C4-2B (cell line): ENCODE results near the gene TBC1D4.

ENCODE experiments used
- ZFX ChIP-seq: fragments of 450-650 bp; IDR thresholded peaks from 2 replicates; pipeline ENCODE4 v1.6.1; 2017
- TF ChIP-seq, protein P1 (sequence below): fragments of 450-650 bp; conservative IDR thresholded peaks from 2 replicates; pipeline ENCODE4 v1.5.1; 2017; ENCODE audit warnings: mild to moderate bottlenecking

GRCh38 chr13:75414036-75414827 is 67.7 kb downstream of the TBC1D4 start:
- TF ChIP-seq, protein P1, sequence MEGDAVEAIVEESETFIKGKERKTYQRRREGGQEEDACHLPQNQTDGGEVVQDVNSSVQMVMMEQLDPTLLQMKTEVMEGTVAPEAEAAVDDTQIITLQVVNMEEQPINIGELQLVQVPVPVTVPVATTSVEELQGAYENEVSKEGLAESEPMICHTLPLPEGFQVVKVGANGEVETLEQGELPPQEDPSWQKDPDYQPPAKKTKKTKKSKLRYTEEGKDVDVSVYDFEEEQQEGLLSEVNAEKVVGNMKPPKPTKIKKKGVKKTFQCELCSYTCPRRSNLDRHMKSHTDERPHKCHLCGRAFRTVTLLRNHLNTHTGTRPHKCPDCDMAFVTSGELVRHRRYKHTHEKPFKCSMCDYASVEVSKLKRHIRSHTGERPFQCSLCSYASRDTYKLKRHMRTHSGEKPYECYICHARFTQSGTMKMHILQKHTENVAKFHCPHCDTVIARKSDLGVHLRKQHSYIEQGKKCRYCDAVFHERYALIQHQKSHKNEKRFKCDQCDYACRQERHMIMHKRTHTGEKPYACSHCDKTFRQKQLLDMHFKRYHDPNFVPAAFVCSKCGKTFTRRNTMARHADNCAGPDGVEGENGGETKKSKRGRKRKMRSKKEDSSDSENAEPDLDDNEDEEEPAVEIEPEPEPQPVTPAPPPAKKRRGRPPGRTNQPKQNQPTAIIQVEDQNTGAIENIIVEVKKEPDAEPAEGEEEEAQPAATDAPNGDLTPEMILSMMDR: no peak
- TF ChIP-seq ZFX: no peak
